H1 (cell line): ENCODE measurements around the gene GMPPA. TPM values are rescaled to one million over a fixed set of nuclear protein-coding genes. Genes with fewer than 3 reads are reported as not detected.

Source experiments
- BACH1 ChIP-seq: IDR thresholded peaks from 2 replicates; pipeline ENCODE4 v1.6.1; 2012; ENCODE audit warnings: low read length, improper control_type of control experiment
- BRCA1 ChIP-seq: IDR thresholded peaks from 2 replicates; pipeline ENCODE4 v1.6.1; 2012; ENCODE audit warnings: low read depth, low read length, improper control_type of control experiment
- CHD2 ChIP-seq: IDR thresholded peaks from 2 replicates; pipeline ENCODE4 v1.6.1; 2012; ENCODE audit warnings: low read length, improper control_type of control experiment
- GABPA ChIP-seq: IDR thresholded peaks from 2 replicates; pipeline ENCODE4 v1.6.1; 2011; ENCODE audit warnings: mild to moderate bottlenecking, low read length, moderate library complexity, borderline replicate concordance; ENCODE audit not compliant: insufficient read depth
- GTF2F1 ChIP-seq: IDR thresholded peaks from 2 replicates; pipeline ENCODE4 v1.6.1; 2012; ENCODE audit warnings: low read depth, low read length, improper control_type of control experiment, borderline replicate concordance
- HDAC2 ChIP-seq, 2 experiments: fragments of 300-600 bp in 1 of 2; sonication (generic) in 1 of 2; IDR thresholded peaks; 2 replicates each; pipeline ENCODE4 v1.6.1; 2011 to 2012; ENCODE audit warnings: low read depth in 2 of 2, low read length in 2 of 2, mild to moderate bottlenecking in 2 of 2, moderate library complexity in 2 of 2, borderline replicate concordance in 1 of 2, inconsistent platforms in 1 of 2
- HDAC6 ChIP-seq: IDR thresholded peaks from one replicate; pipeline ENCODE4 v1.7.1; 2012; ENCODE audit warnings: low read depth, mild to moderate bottlenecking, inconsistent platforms, low read length, moderate library complexity
- KDM1A ChIP-seq: fragments of 200-600, 300-600 bp; sonication (generic); IDR thresholded peaks from 2 replicates; pipeline ENCODE4 v1.7.1; 2016; ENCODE audit warnings: mild to moderate bottlenecking, low read length, borderline replicate concordance
- KDM4A ChIP-seq: IDR thresholded peaks from one replicate; pipeline ENCODE4 v1.7.1; 2012; ENCODE audit warnings: low read depth, mild to moderate bottlenecking, moderate library complexity, low read length, inconsistent platforms; ENCODE audit not compliant: severe bottlenecking
- NANOG ChIP-seq: IDR thresholded peaks from 2 replicates; pipeline ENCODE4 v1.6.1; 2011; ENCODE audit warnings: low read length, low read depth, mild to moderate bottlenecking, inconsistent platforms; ENCODE audit not compliant: insufficient read depth, poor library complexity, severe bottlenecking
- POLR2AphosphoS5 ChIP-seq: IDR thresholded peaks from 2 replicates; pipeline ENCODE4 v1.6.1; 2011; ENCODE audit warnings: low read depth, low read length
- POU5F1 ChIP-seq: IDR thresholded peaks from 2 replicates; pipeline ENCODE4 v1.6.1; 2011; ENCODE audit warnings: low read depth, mild to moderate bottlenecking, low read length, moderate library complexity
- RAD21 ChIP-seq, 2 experiments: IDR thresholded peaks in 1 of 2; conservative IDR thresholded peaks in 1 of 2; 2 replicates each; pipeline ENCODE4 v1.6.1; 2011; ENCODE audit warnings: low read depth in 2 of 2, low read length in 2 of 2, improper control_type of control experiment in 1 of 2, inconsistent platforms in 1 of 2, mild to moderate bottlenecking in 1 of 2, moderate library complexity in 1 of 2
- RNF2 ChIP-seq: fragments of 200-900, 300-1000 bp; sonication (generic); IDR thresholded peaks from 2 replicates; pipeline ENCODE4 v1.7.1; 2016; ENCODE audit warnings: borderline replicate concordance, low read depth, mild to moderate bottlenecking, antibody characterized with exemption, low read length; ENCODE audit not compliant: poor library complexity, severe bottlenecking; ENCODE audit errors: missing control alignments
- SIN3A ChIP-seq, 2 experiments: IDR thresholded peaks in 1 of 2; conservative IDR thresholded peaks in 1 of 2; 2 replicates each; pipeline ENCODE4 v1.6.1; 2011 to 2012; ENCODE audit warnings: low read length in 2 of 2, improper control_type of control experiment in 1 of 2, low read depth in 1 of 2, mild to moderate bottlenecking in 1 of 2
- SP2 ChIP-seq: IDR thresholded peaks from 2 replicates; pipeline ENCODE4 v1.6.1; 2012; ENCODE audit warnings: mild to moderate bottlenecking, low read length, inconsistent platforms
- SP4 ChIP-seq: IDR thresholded peaks from 2 replicates; pipeline ENCODE4 v1.6.1; 2012; ENCODE audit warnings: low read length, inconsistent platforms
- YY1 ChIP-seq: IDR thresholded peaks from 2 replicates; pipeline ENCODE4 v1.6.1; 2011; ENCODE audit warnings: low read depth, mild to moderate bottlenecking, low read length
- ZNF274 ChIP-seq: IDR thresholded peaks from 2 replicates; pipeline ENCODE4 v1.7.0; 2012; ENCODE audit warnings: low read length, borderline replicate concordance; ENCODE audit errors: extremely low read depth
- polyA plus RNA-seq, 7 experiments: library from polyadenylated mRNA; depleted of rRNA in 3 of 7; stranded (reverse) in 5 of 7; unstranded in 2 of 7; fragments of >200 nt in 5 of 7; fragments of 200-250 nt in 2 of 7; gene quantifications; 1 replicate in 5 of 7; 2 replicates in 1 of 7; 4 replicates in 1 of 7; pipeline versions ENCODE4 v1.2.1 to v1.2.3, GENCODE V29; 2011 to 2013; ENCODE audit warnings: missing spikeins in 2 of 7, mixed read lengths in 2 of 7
- total RNA-seq: library from RNA; stranded (reverse); fragmentation: NEBNext Ultra II Directional; extraction: Animal tissue kit (Norgen Biotek cat#: 25700); gene quantifications from 2 replicates; pipeline ENCODE4 v1.2.1, GENCODE V29; 2021
- TF ChIP-seq, protein P1 (sequence below), 3 experiments: IDR thresholded peaks; 1 replicate in 2 of 3; 2 replicates in 1 of 3; pipeline versions ENCODE4 v1.5.1 to v1.6.1; 2011; ENCODE audit warnings: low read length in 3 of 3, mild to moderate bottlenecking in 3 of 3, inconsistent platforms in 2 of 3, low read depth in 1 of 3, moderate library complexity in 1 of 3; ENCODE audit not compliant: insufficient read depth in 1 of 3; ENCODE audit errors: control extremely low read depth in 1 of 3

The GMPPA gene
- total and polyA plus RNA-seq, 2 of the 8 experiments (the other 6 are each of a cell fraction or from before 2014, with no cell fraction given) = 34.3 to 98.8 TPM

DNA sequence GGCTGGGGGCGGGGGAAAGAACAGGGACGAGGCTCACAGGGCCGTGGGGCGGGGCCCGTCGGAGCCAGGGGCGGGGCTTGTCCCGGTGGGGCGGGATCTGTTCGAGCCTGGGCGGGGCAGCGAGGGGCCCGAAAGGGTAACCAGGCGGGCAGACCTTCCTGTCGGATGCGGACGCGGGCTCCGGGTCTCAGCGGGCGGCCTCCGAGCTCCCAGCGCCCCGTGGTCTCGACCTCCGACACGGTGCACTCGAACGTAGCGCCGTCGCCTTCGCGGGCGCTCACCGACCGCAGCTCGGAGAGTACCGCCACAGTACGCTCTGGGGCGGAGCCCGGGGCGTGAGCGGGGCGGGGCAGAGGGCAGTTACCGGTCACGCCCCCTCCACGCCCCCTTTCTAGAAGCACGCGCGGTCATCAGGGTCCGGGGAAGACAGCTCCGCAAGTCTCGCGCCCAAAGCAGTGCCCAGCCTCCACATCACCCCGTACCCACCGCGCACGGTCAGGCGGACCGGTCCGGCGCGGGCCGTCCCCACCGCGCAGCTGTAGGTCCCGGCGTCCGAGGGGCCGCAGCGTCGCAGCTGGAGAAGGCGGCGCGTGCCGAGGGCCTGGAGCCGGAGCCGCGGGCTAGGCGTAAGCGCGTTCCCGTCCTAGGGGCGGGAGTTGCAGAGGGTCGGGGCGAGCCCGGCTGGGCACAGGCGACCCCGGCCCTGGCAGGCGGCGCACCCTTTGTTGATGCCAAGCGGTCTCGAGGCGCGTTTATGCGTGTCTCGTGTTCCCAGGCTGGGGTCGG lies 53.9 kb downstream of the GMPPA start (continued):
- TF ChIP-seq HDAC2 (IDR thresholded peaks at IDR 0.05; ENCODE audit: borderline replicate concordance in 1 of 2, low read depth in 2 of 2, low read length in 2 of 2) = 0 out of 4 replicates have a peak, but pooled peaks of 1 of the 2 experiments have one; percentile 24
- no peak for TF ChIP-seq NANOG
- TF ChIP-seq POLR2AphosphoS5 = no peak; the same call in 1 of the 2 replicates
- TF ChIP-seq POU5F1 = no peak
- TF ChIP-seq ZNF274 = no peak
- TF ChIP-seq RAD21 (IDR thresholded peaks at IDR 0.05 in 1 of 2, conservative IDR thresholded peaks at IDR 0.05 in 1 of 2; ENCODE audit: low read depth in 2 of 2, low read length in 2 of 2) = no peak
- peak in 1 of 2 experiments; percentile 74; a peak in 2 of 4 replicates for TF ChIP-seq SIN3A (conservative IDR thresholded peaks at IDR 0.05 in 1 of 2, IDR thresholded peaks at IDR 0.05 in 1 of 2; ENCODE audit: low read depth in 1 of 2, low read length in 2 of 2)
- TF ChIP-seq SP4 = peak; percentile 96
- no peak for TF ChIP-seq SP2
- no peak for TF ChIP-seq HDAC6
- TF ChIP-seq KDM4A = peak; percentile 96
- TF ChIP-seq, protein P1, sequence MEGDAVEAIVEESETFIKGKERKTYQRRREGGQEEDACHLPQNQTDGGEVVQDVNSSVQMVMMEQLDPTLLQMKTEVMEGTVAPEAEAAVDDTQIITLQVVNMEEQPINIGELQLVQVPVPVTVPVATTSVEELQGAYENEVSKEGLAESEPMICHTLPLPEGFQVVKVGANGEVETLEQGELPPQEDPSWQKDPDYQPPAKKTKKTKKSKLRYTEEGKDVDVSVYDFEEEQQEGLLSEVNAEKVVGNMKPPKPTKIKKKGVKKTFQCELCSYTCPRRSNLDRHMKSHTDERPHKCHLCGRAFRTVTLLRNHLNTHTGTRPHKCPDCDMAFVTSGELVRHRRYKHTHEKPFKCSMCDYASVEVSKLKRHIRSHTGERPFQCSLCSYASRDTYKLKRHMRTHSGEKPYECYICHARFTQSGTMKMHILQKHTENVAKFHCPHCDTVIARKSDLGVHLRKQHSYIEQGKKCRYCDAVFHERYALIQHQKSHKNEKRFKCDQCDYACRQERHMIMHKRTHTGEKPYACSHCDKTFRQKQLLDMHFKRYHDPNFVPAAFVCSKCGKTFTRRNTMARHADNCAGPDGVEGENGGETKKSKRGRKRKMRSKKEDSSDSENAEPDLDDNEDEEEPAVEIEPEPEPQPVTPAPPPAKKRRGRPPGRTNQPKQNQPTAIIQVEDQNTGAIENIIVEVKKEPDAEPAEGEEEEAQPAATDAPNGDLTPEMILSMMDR (IDR thresholded peaks at IDR 0.05; ENCODE audit: control extremely low read depth in 1 of 3, insufficient read depth in 1 of 3, low read depth in 1 of 3, low read length in 3 of 3) = no peak
- 0 out of 2 replicates have a peak, but pooled peaks have one; percentile 15 for TF ChIP-seq KDM1A
- no peak for TF ChIP-seq CHD2
- no peak for TF ChIP-seq BACH1
- TF ChIP-seq GTF2F1 = no peak
- no peak for TF ChIP-seq BRCA1
- TF ChIP-seq RNF2 = no peak
- TF ChIP-seq YY1 = no peak
- TF ChIP-seq GABPA = no peak
